Fibroblast of skin of abdomen (primary cell): ENCODE results near the gene TIMM22. TPM values are rescaled to one million over a fixed set of nuclear protein-coding genes. Genes with fewer than 3 reads are reported as not detected.
"Not testable (repeated sequence)": the region's sequence is repeated elsewhere in the genome, so short reads cannot be mapped to it uniquely, and the experiment has no call there.

Experiments used
- DNase-seq: peaks from one replicate; pipeline ENCODE4 v3.0.0-alpha.2; 2013
- polyA plus RNA-seq, 2 experiments: library from polyadenylated mRNA; unstranded; fragments of 120-200 nt; gene quantifications; one replicate each; pipeline ENCODE4 v1.2.1, GENCODE V29; 2013; ENCODE audit not compliant: insufficient read length in 2 of 2

TIMM22 gene
- 12.6 TPM for polyA plus RNA-seq (2013, experiment 1 of 2; ENCODE audit: insufficient read length)
- 13.1 TPM for polyA plus RNA-seq (2013, experiment 2 of 2; ENCODE audit: insufficient read length)

DNA sequence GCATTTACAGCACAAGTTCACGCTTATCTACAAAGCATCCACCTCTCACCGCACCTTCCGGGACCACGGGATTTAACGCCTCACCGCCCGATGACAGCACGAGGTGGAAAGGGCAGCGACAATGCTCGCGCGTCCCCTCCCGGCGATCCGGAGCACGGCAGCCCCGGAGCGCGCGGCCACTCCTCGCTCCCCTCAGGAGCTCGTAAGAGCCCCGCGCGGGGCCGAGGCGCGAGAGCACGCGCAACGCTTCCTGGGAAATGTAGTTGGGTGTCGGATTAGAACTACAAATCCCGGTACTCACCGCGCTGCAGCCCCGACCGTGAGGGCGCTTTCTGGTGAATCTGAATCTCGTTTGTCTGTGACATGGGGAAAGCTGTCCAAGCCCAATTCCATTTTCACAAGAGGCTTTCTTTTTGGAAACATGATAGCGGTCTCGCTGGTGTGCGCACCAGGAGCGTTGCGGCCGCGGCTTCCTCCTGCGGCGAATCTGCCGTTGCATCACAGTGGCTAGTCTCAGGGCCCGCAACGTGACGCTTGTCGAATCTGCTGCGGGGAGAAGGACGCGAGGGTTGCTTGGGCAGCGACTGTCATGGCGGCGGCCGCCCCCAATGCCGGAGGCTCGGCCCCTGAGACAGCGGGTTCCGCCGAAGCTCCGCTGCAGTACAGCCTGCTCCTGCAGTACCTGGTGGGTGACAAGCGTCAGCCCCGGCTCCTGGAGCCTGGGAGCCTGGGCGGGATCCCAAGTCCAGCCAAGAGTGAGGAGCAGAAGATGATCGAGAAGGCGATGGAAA, at the start of gene TIMM22:
TSS of gene TIMM22 (plus strand) at position 576 of the 791 bp plus-strand sequence. CDS start at position 590, 14 bp downstream.
- DNase-seq = peak; percentile 98

- DNase-seq = peak; percentile 48
Measured at GRCh38 chr17:948284-948852, 48.6 kb upstream of the TIMM22 start.

DNA sequence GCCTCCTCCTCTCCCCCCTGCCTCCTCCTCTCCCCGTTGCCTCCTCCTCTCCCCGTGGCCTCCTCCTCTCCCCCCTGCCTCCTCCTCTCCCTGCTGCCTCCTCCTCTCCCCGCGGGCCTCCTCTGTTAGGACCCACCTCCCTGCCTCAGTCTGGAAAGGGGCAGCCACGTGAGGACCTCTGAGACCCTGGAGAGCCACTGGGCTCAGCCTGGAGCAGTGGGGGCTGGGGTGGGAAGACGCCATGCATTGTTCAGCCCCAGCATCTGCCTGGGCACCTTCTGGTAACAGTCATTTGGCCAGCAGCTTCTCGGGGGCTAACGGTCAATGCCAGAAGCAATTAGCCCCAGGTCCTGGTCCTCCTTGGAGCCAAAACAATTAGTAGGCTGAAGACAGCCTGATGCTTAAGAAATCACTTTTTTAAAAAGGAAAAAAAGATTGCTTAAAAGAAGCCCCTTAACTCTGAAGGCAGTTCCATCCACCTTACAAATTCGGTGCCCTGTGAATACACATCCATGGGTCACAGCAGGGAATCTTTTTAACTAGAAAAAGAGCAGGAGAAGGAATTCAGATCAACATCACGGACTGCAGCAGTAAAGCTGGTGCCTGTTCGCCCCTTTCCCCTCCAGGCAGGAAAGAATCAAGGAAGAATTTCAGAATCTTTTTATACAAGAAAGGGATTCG, 47.2 kb upstream of the TIMM22 start:
- no peak for DNase-seq

GRCh38 chr17:951325-952132, 45.4 kb upstream of the TIMM22 start:
- DNase-seq = peak; percentile 97

DNA sequence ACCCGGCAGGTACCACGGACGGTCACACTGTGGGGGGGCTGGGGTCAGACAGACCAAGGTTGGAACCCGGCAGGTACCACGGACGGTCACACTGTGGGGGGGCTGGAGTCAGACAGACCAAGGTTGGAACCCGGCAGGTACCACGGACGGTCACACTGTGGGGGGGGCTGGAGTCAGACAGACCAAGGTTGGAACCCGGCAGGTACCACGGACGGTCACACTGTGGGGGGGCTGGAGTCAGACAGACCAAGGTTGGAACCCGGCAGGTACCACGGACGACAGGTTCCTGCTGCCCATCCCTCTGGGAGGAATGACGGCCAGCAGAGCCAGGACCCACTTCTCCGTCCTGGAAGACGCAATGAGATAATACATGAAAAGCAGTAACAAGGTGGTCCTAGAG, 44.3 kb upstream of the TIMM22 start:
- DNase-seq = not testable (repeated sequence)

GRCh38 chr17:953767-954166, 43.2 kb upstream of the TIMM22 start:
- no peak for DNase-seq

GRCh38 chr17:954431-955164, 42.3 kb upstream of the TIMM22 start:
- DNase-seq = peak; percentile 81

- DNase-seq = peak; percentile 31
Measured at GRCh38 chr17:956905-957304, 40.0 kb upstream of the TIMM22 start.

DNA sequence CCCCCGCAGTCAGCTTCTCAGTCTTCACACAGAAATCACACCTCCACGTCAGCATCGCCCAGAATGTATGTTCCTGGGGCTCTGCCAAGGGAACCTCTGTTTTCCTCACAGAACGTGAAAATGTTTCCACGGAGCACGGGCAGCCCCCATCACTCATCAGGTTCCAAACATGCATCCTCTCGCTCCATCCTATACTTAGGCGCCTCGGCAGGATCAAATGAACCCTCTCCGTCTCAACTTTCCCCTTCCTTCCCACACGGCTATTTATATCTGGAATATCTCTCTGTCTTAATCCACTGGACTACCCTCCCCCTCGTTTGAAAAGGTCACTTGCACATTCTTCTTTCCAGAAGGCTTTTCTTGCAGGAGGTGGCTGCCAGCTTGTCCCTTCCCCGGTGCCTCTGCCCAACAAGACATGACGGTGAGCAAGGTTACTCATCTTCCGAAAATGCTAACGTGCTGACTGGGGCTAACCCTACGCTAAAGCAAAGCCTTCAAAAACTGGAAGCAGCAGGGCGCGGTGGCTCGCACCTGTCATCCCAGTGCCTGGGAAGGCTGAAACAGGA, 39.0 kb upstream of the TIMM22 start:
- DNase-seq = no peak

DNA sequence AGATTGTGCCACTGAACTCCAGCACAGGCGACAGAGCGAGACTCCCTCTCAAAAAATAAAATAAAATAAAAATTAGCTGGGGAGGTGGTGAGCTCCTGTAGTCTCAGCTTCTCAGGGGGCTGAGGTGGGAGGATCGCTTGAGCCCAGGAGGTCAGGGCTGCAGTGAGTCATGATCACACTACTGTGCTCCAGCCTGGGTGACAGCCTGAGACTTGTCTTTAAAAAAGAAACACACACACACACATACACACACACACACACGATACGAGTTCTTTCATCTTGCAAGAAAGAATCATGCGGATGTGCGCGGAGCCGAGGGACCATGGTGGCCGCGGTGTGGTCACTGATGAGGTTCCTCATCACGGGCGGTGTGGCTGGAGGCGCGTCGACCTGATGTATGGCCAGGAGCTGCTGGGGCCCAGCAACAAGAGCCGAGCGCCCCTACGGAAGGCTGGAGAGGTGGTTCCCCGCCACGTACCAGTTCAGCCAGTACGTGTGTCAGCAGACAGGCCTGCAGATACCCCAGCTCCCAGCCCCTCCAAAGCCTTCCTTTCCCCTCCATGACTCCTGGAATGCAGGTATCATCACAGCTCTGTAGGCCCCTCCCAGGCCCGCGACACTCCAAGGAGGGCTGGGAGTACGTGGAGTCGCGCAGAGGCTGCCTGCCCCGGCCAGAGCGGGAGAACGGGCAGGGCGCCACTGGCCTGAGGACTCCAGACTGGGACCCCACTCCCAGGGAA, 38.0 kb upstream of the TIMM22 start:
- DNase-seq = no peak

- no peak for DNase-seq
Measured at GRCh38 chr17:962166-962565, 34.8 kb upstream of the TIMM22 start.

GRCh38 chr17:962670-963069, 34.3 kb upstream of the TIMM22 start:
- no peak for DNase-seq

- DNase-seq = peak; percentile 27
Measured at GRCh38 chr17:964876-965275, 32.1 kb upstream of the TIMM22 start.

DNA sequence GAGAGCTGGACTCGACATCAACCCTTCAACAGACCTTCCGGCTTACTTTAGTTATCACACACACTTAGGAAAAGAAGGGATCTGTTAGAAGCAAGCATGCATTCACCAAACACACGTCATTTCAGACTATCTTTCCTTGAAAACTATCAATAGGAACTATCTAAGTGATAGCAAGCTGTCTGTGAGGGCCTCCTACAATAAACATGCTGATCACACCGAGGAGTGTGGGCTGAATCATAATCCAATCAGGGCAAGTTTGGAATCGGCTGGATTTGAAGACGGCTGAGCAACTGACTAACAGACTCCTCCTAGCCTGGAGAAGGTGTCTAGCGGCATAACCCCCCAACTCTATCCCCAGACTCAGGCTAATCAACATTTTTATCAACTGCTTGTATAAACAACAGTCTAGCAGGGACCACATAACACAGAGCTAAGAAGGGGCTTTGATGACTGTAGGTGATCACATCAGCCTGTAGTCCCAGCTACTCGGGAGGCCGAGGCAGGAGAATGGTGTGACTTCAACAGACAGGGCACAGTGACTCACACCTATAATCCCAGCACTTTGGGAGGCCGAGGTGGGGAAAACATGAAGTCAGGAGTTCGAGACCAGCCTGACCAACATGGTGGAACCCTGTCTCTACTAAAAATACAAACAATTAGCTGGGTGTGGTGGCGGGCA, 31.5 kb upstream of the TIMM22 start:
- DNase-seq = peak; percentile 42

DNA sequence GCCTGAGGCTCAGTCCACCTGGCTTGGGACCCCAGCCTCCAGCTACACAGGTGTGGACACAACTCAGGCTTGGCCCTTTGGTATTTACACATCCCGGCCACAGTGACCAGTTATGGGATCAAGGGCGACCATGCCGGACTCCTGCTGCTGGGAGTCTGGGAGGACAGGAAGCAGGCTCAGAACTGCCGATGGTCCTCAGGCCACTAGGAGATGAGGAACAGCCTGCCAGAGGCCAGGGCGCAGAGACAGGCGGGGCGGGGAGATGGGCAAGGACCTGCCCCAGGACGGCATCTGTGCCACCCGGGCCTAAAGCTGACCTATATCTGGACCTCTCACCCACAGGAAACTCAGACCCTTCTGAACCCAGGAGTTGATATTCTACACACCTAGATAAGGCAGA, 29.8 kb upstream of the TIMM22 start:
- no peak for DNase-seq

DNA sequence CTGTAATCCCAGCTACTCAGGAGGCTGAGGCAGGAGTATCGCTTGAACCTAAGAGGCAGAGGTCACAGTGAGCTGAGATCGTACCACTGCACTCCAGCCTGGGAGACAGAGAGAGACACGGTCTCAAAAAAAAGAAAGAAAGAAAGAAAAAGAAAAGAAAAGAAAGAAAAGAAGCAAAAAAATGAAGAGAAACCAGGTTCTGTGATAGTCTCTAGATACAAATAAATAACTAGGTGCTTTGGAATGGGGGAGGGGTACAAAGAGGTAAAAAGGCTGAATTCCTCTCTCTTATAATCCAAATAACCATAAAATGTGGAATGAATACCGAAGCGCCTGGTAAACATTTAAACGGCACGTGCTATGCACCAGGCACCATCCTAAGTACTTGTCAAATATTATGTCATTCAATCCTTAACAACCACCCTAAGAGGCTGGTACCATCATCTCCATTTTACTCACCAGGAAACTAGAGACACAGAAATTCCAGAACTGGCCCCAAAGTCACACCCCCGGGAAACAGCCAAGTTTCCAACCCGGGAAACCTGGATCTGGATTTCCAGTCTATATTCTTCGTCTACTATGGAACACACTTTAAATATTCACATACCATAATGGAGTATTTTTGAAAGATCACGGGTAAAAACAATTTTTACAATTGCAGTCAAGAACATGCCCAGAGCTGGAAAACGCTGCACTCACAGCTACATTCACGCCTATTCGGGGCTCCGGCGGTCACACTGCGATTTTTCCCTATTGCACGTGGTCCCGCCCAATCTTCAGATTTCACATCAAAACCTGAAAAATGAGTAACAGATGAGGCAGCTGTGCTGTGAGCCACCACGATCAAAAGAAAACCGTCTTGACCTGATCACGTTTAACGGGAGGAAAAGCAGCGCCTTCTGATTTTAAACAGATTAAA, 27.9 kb upstream of the TIMM22 start:
- peak; percentile 70 for DNase-seq

GRCh38 chr17:969811-970355, 27.0 kb upstream of the TIMM22 start:
- peak; percentile 45 for DNase-seq

DNA sequence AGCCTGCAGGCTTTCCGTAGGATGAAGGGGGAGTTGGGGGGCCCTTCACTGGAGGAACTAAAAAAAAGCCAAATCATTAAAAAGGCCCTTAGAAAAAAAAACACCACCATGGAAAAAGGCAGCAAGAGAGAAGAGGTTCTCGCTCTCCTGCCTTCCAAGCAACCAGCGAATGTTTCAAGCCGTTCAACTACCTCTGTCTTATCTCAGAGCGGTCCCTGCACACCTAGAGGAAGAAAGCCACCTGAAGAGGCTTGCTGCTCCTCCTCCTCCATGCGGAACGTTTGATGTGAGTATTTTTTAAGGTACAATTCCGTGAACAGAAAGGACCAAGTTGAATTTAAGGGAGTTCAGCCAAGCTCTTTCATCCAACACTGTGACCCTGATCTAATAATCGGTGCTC, 26.6 kb upstream of the TIMM22 start:
- no peak for DNase-seq

- DNase-seq = not testable (repeated sequence)
Measured at GRCh38 chr17:971861-972260, 25.1 kb upstream of the TIMM22 start.
